ENCODE results near the gene KDM4C. TPM values are rescaled to one million over a fixed set of nuclear protein-coding genes. Genes with fewer than 3 reads are reported as not detected.
A peak's percentile ranks its signal among the peaks of the same experiment; 100 is the strongest.

Gene KDM4C
- polyA plus RNA-seq, result 12.2 to 17.2 TPM (median 12.3 TPM) in 3 replicates
- polyA plus RNA-seq (2011; ENCODE audit: low read depth), result 16.1 TPM
- 8.4 and 9.1 TPM in 2 replicates for polyA plus RNA-seq (2011; cell fraction: cytosol; rRNA removed)
- polyA plus RNA-seq (2011; cell fraction: nucleus; rRNA removed), result 38.3 and 39.6 TPM in 2 replicates
- 9.1 and 12.4 TPM in 2 replicates for polyA plus RNA-seq (2012; ENCODE audit: low replicate concordance)
- 29.5 to 86.0 TPM (median 48.1 TPM) in 3 replicates for polyA minus RNA-seq
- polyA minus RNA-seq (2011; cell fraction: cytosol; rRNA and poly(A)+ RNA removed), result 11.9 TPM
- polyA minus RNA-seq (2011; cell fraction: nucleus; rRNA and poly(A)+ RNA removed), result 57.7 and 111 TPM in 2 replicates

- no peaks in the 10 kb centered on the region for H4K20me1 ChIP-seq (ENCODE audit: control insufficient read depth, extremely low read depth, insufficient read depth, low read length)
- no peaks in the 10 kb centered on the region for H3K27me3 ChIP-seq (ENCODE audit: control insufficient read depth, extremely low read depth, insufficient read depth, low read length)
- no peaks in the 10 kb centered on the region for H3K9me1 ChIP-seq (ENCODE audit: control insufficient read depth, extremely low read depth, insufficient read depth, low read length)
- no peaks in the 10 kb centered on the region for H3K36me3 ChIP-seq (ENCODE audit: control insufficient read depth in 2 of 2, extremely low read depth in 1 of 2, insufficient read depth in 2 of 2, low read length in 2 of 2)
- peak within 1 kb of the TSS; percentile 86 to 94 (median 92) for H3K4me3 ChIP-seq (ENCODE audit: control insufficient read depth in 2 of 3, extremely low read depth in 1 of 3, insufficient read depth in 2 of 3, low read depth in 1 of 3, low read length in 3 of 3)
- H3K9ac ChIP-seq (ENCODE audit: control insufficient read depth, extremely low read depth, insufficient read depth, low read length), result peak within 1 kb of the TSS; percentile 98
- peaks cover 34% of the 10 kb centered on the region for H3K79me2 ChIP-seq (ENCODE audit: control insufficient read depth, insufficient read depth, low read length)
- FAIRE-seq (peak; percentile 5), DNase-seq (ENCODE audit: low read depth, low spot score) (peak; percentile 54)
- H3K9me3 ChIP-seq (ENCODE audit: control insufficient read depth, low read depth, low read length), result no peaks in the 10 kb centered on the region
- dilution Hi-C loops (cut with MboI; ENCODE audit: extremely low pct_ligation_motif_present, low sequenced_read_pairs), result no loop called here
- H3K27ac ChIP-seq (ENCODE audit: control insufficient read depth, insufficient read depth, low read length), result peak within 1 kb of the TSS; percentile 88
- H3K4me1 ChIP-seq (ENCODE audit: control insufficient read depth, extremely low read depth, insufficient read depth, low read length), result peaks cover 6% of the 10 kb centered on the region
- peak within 1 kb of the TSS; percentile 67 for H3K4me2 ChIP-seq (ENCODE audit: control insufficient read depth, extremely low read depth, insufficient read depth, low read depth, low read length)
- H2AFZ ChIP-seq (ENCODE audit: control insufficient read depth, low read length), result peak within 1 kb of the TSS; percentile 99
- no peak for TF ChIP-seq EZH2 (IDR thresholded peaks at IDR 0.05; ENCODE audit: low read length)
- TF ChIP-seq, protein P1, sequence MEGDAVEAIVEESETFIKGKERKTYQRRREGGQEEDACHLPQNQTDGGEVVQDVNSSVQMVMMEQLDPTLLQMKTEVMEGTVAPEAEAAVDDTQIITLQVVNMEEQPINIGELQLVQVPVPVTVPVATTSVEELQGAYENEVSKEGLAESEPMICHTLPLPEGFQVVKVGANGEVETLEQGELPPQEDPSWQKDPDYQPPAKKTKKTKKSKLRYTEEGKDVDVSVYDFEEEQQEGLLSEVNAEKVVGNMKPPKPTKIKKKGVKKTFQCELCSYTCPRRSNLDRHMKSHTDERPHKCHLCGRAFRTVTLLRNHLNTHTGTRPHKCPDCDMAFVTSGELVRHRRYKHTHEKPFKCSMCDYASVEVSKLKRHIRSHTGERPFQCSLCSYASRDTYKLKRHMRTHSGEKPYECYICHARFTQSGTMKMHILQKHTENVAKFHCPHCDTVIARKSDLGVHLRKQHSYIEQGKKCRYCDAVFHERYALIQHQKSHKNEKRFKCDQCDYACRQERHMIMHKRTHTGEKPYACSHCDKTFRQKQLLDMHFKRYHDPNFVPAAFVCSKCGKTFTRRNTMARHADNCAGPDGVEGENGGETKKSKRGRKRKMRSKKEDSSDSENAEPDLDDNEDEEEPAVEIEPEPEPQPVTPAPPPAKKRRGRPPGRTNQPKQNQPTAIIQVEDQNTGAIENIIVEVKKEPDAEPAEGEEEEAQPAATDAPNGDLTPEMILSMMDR (optimal IDR thresholded peaks at IDR 0.05 in 1 of 3, IDR thresholded peaks at IDR 0.05 in 1 of 3, conservative IDR thresholded peaks at IDR 0.05 in 1 of 3; ENCODE audit: extremely low read depth in 1 of 3, insufficient read depth in 2 of 3, low read length in 3 of 3), result no peak
Measured at GRCh38 chr9:6757456-6758247, at the start of gene KDM4C. TSS of gene KDM4C (plus strand) at chr9:6757973. CDS start at chr9:6792989, 35,016 bp downstream.

DNA sequence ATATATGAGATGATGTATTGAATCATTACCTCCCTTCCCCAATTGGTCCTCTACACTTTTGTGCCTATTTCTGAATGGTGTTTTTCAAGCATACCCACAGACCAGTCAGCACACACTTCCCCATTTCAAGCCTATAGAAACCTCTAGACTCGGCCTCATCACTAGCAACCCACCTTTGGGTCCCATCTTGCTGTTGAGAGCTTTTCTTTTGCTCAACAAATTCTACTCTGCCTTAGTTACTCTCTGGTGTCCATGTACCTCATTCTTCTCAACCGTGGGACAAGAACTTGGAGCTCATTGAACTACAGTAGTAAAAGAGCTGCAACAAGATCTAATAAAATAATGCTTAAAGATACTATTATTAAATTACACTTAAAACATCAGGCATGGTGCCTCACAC, 49.0 kb upstream of the KDM4C start:
- no peak overlapping the region for H3K4me3 ChIP-seq (ENCODE audit: control insufficient read depth in 2 of 3, extremely low read depth in 1 of 3, insufficient read depth in 2 of 3, low read depth in 1 of 3, low read length in 3 of 3)
- no peaks in the 10 kb centered on the region for H3K9me3 ChIP-seq (ENCODE audit: control insufficient read depth, low read depth, low read length)
- H3K4me1 ChIP-seq (ENCODE audit: control insufficient read depth, extremely low read depth, insufficient read depth, low read length), result peaks cover 4% of the 10 kb centered on the region
- H3K27ac ChIP-seq (ENCODE audit: control insufficient read depth, insufficient read depth, low read length), result no peak overlapping the region
- H3K9me1 ChIP-seq (ENCODE audit: control insufficient read depth, extremely low read depth, insufficient read depth, low read length), result no peaks in the 10 kb centered on the region
- no peaks in the 10 kb centered on the region for H4K20me1 ChIP-seq (ENCODE audit: control insufficient read depth, extremely low read depth, insufficient read depth, low read length)
- H3K36me3 ChIP-seq (ENCODE audit: control insufficient read depth in 2 of 2, extremely low read depth in 1 of 2, insufficient read depth in 2 of 2, low read length in 2 of 2), result no peaks in the 10 kb centered on the region
- no peaks in the 10 kb centered on the region for H3K79me2 ChIP-seq (ENCODE audit: control insufficient read depth, insufficient read depth, low read length)
- DNase-seq (ENCODE audit: low read depth, low spot score) (no peak), FAIRE-seq (no peak)
- no peak overlapping the region for H3K9ac ChIP-seq (ENCODE audit: control insufficient read depth, extremely low read depth, insufficient read depth, low read length)
- H2AFZ ChIP-seq (ENCODE audit: control insufficient read depth, low read length), result no peak overlapping the region
- dilution Hi-C loops (cut with MboI; ENCODE audit: extremely low pct_ligation_motif_present, low sequenced_read_pairs), result no loop called here
- no peak for TF ChIP-seq EZH2 (IDR thresholded peaks at IDR 0.05; ENCODE audit: low read length)
- TF ChIP-seq, protein P1 (optimal IDR thresholded peaks at IDR 0.05 in 1 of 3, IDR thresholded peaks at IDR 0.05 in 1 of 3, conservative IDR thresholded peaks at IDR 0.05 in 1 of 3; ENCODE audit: extremely low read depth in 1 of 3, insufficient read depth in 2 of 3, low read length in 3 of 3), result no peak
- no peak overlapping the region for H3K4me2 ChIP-seq (ENCODE audit: control insufficient read depth, extremely low read depth, insufficient read depth, low read depth, low read length)
- H3K27me3 ChIP-seq (ENCODE audit: control insufficient read depth, extremely low read depth, insufficient read depth, low read length), result no peaks in the 10 kb centered on the region
